ENCODE results near the gene ITPRID2.
A peak's percentile ranks its signal among the peaks of the same experiment; 100 is the strongest.
"Not testable (repeated sequence)": the region's sequence is repeated elsewhere in the genome, so short reads cannot be mapped to it uniquely, and the experiment has no call there.

Gene ITPRID2

GRCh38 chr2:181915102-181915501 lies 23.6 kb downstream of the ITPRID2 start:
- no peak for DNase-seq (ENCODE audit: low read depth in 1 of 2, low spot score in 1 of 2)

GRCh38 chr2:181916726-181917718 lies 25.5 kb downstream of the ITPRID2 start:
- DNase-seq (ENCODE audit: low read depth in 1 of 2, low spot score in 1 of 2): no peak

- DNase-seq (ENCODE audit: low read depth in 1 of 2, low spot score in 1 of 2): no peak
Observed at GRCh38 chr2:181918188-181918587, 26.7 kb downstream of the ITPRID2 start.

- DNase-seq (ENCODE audit: low read depth in 1 of 2, low spot score in 1 of 2): no peak
Observed at GRCh38 chr2:181923121-181923520, 31.6 kb downstream of the ITPRID2 start.

- no peak for DNase-seq (ENCODE audit: low read depth in 1 of 2, low spot score in 1 of 2)
Observed at GRCh38 chr2:181924336-181924735, 32.8 kb downstream of the ITPRID2 start.

GRCh38 chr2:181934694-181935093 lies 43.2 kb downstream of the ITPRID2 start:
- no peak for DNase-seq (ENCODE audit: low read depth in 1 of 2, low spot score in 1 of 2)

- no peak for DNase-seq (ENCODE audit: low read depth in 1 of 2, low spot score in 1 of 2)
Observed at GRCh38 chr2:181937473-181937872, 45.9 kb downstream of the ITPRID2 start.

GRCh38 chr2:181943411-181944124 lies 52.0 kb downstream of the ITPRID2 start:
- DNase-seq (ENCODE audit: low read depth in 1 of 2, low spot score in 1 of 2): no peak

- DNase-seq (ENCODE audit: low read depth in 1 of 2, low spot score in 1 of 2): no peak
Observed at GRCh38 chr2:181944164-181944913, 52.8 kb downstream of the ITPRID2 start.

- DNase-seq (ENCODE audit: low read depth in 1 of 2, low spot score in 1 of 2): no peak
Observed at GRCh38 chr2:181944914-181945291, 53.4 kb downstream of the ITPRID2 start.

GRCh38 chr2:181946444-181947127 lies 55.1 kb downstream of the ITPRID2 start:
- DNase-seq (ENCODE audit: low read depth in 1 of 2, low spot score in 1 of 2): no peak

GRCh38 chr2:181947273-181947672 lies 55.7 kb downstream of the ITPRID2 start:
- DNase-seq (ENCODE audit: low read depth in 1 of 2, low spot score in 1 of 2): no peak

GRCh38 chr2:181948227-181948626 lies 56.7 kb downstream of the ITPRID2 start:
- DNase-seq (ENCODE audit: low read depth in 1 of 2, low spot score in 1 of 2): no peak

GRCh38 chr2:181949047-181949446 lies 57.5 kb downstream of the ITPRID2 start:
- no peak for DNase-seq (ENCODE audit: low read depth in 1 of 2, low spot score in 1 of 2)

GRCh38 chr2:181952404-181953226 lies 61.1 kb downstream of the ITPRID2 start:
- DNase-seq (ENCODE audit: low read depth in 1 of 2, low spot score in 1 of 2): no peak

GRCh38 chr2:181953881-181954537 lies 62.5 kb downstream of the ITPRID2 start:
- DNase-seq (ENCODE audit: low read depth in 1 of 2, low spot score in 1 of 2): peak; percentile 13 to 31

- DNase-seq (ENCODE audit: low read depth in 1 of 2, low spot score in 1 of 2): no peak
Observed at GRCh38 chr2:181954538-181954883, 63.0 kb downstream of the ITPRID2 start.

GRCh38 chr2:181955010-181955409 lies 63.5 kb downstream of the ITPRID2 start:
- no peak for DNase-seq (ENCODE audit: low read depth in 1 of 2, low spot score in 1 of 2)

- DNase-seq (ENCODE audit: low read depth in 1 of 2, low spot score in 1 of 2): not testable (repeated sequence)
Observed at GRCh38 chr2:181955866-181956265, 64.3 kb downstream of the ITPRID2 start.

GRCh38 chr2:181957668-181958067 lies 66.1 kb downstream of the ITPRID2 start:
- DNase-seq (ENCODE audit: low read depth in 1 of 2, low spot score in 1 of 2): no peak

Data from stimulated activated CD4-positive, alpha-beta T cell treated with anti-CD3 and anti-CD28 coated beads, Interleukin-15, amount 100 ng/mL, for 1 hour (primary cell).